HG02852 (cell line): Measurements from ENCODE around the gene PMVK.

Experiments used
- ATAC-seq: cut with Tn5 transposase; IDR thresholded peaks from one replicate; pipeline ENCODE4 v1.9.1; 2021; ENCODE audit warnings: mild to moderate bottlenecking, moderate library complexity; ENCODE audit not compliant: unreplicated experiment

Gene PMVK

GRCh38 chr1:154951901-154952657, 15.6 kb upstream of the PMVK start:
- ATAC-seq, result no peak

- ATAC-seq, result no peak
These were observed 11.6 kb upstream of the PMVK start for GRCh38 chr1:154948079-154948478.

GRCh38 chr1:154945962-154946850, 9.7 kb upstream of the PMVK start:
- no peak for ATAC-seq

GRCh38 chr1:154945160-154945961, 8.8 kb upstream of the PMVK start:
- ATAC-seq, result no peak

GRCh38 chr1:154944401-154945159, 8.1 kb upstream of the PMVK start:
- ATAC-seq, result no peak

GRCh38 chr1:154943649-154944400, 7.3 kb upstream of the PMVK start:
- no peak for ATAC-seq

- no peak for ATAC-seq
These were observed 5.0 kb upstream of the PMVK start for GRCh38 chr1:154941333-154942013.

GRCh38 chr1:154940651-154941194, 4.2 kb upstream of the PMVK start:
- ATAC-seq, result no peak

GRCh38 chr1:154940213-154940560, 3.7 kb upstream of the PMVK start:
- no peak for ATAC-seq

GRCh38 chr1:154938604-154939399, 2.3 kb upstream of the PMVK start:
- no peak for ATAC-seq

GRCh38 chr1:154937988-154938386, 1.5 kb upstream of the PMVK start:
- ATAC-seq, result no peak

- peak; percentile 49 for ATAC-seq
These were observed 817 bp upstream of the PMVK start for GRCh38 chr1:154937085-154937987.

- no peak for ATAC-seq
These were observed 567 bp downstream of the PMVK start for GRCh38 chr1:154935749-154936554.

GRCh38 chr1:154934358-154934948, 2.1 kb downstream of the PMVK start:
- ATAC-seq, result no peak

GRCh38 chr1:154931940-154932487, 4.5 kb downstream of the PMVK start:
- ATAC-seq, result no peak

- no peak for ATAC-seq
These were observed 10.3 kb downstream of the PMVK start for GRCh38 chr1:154926201-154926600.
